ENCODE measurements around the gene MTX1. TPM values are rescaled to one million over a fixed set of nuclear protein-coding genes. Genes with fewer than 3 reads are reported as not detected.

MTX1 gene
- polyA plus RNA-seq, 1 of the 3 experiments (the other 2 are of a cell fraction), result 79.1 TPM

DNA sequence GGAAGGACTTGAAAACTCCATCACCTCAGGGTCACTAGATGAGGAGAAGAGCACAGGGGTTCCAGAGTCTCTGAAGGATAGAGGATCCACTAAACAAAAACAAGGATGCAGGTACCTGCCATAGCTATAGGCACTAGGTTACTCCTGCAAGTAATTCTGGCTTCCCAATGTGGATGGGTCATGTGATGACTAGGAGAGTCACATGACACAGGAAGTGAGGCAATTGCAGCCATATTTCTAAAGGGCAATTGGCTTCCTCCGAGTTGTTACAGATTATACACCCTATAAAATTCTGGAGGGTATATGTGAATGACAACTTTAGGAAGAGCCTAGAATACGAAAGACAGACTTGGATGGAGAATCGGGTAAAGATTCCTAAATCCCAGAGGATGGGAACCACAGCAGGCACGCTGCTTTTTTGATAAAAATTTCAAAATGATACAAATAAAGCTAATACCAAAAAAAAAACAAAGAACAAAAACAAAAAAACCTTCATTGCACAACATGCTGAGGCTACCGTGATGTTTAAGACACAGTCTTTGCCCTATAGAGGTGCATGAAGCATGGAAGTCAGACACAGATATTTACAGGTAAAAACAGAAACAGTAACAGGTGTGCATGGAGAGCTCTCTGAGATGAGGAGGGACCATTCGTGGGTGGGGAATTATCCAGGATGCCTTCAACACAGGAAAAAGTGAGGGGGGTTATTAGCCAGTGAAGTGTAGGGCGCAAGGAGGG is 10.5 kb downstream of the MTX1 start:
- 29% methylated on average over 7 of the region's 7 CpGs for WGBS (ENCODE audit: low lambda C conversion rate)
- Histone ChIP-seq H3K9ac (peak overlapping the region; percentile 20; the same call in 1 of the 2 replicates), H3K4me1 (ENCODE audit: control insufficient read depth in 1 of 2, insufficient read depth in 2 of 2, low read depth in 1 of 2, low read length in 1 of 2) (peaks cover 0 to 14% of the 10 kb centered on the region in 2 experiments; a peak in 2 of 4 replicates), H2AFZ (ENCODE audit: low read depth) (peak overlapping the region; percentile 76), H3K36me3 (replicated peaks in 1 of 2; ENCODE audit: control insufficient read depth in 1 of 2, insufficient read depth in 2 of 2, low read length in 1 of 2) (peaks cover 0 to 7% of the 10 kb centered on the region in 2 experiments), H3K27me3 (ENCODE audit: insufficient read depth) (no peaks in the 10 kb centered on the region), H3K9me2 (no peaks in the 10 kb centered on the region), H3K79me2 (ENCODE audit: insufficient read depth) (peaks cover 9% of the 10 kb centered on the region; the same call in 1 of the 2 replicates), H3K27ac (ENCODE audit: low read depth in 2 of 2, low read length in 1 of 2) (peak overlapping the region in 1 of 2 experiments; percentile 71; a peak in 2 of 4 replicates), H3K4me2 (peak overlapping the region; percentile 5), H3F3A (replicated peaks; ENCODE audit: insufficient read depth) (peaks cover 12% of the 10 kb centered on the region), H4K20me1 (ENCODE audit: insufficient read depth) (no peaks in the 10 kb centered on the region), H3K9me3 (no peaks in the 10 kb centered on the region), H3K4me3 (ENCODE audit: low read depth in 2 of 2, low read length in 1 of 2) (peak overlapping the region in 1 of 2 experiments; percentile 33; a peak in 2 of 4 replicates)
- POLR2A ChIA-PET, result interaction anchor here (0.6 to 2.6 kb wide), 5 partner anchors 9 to 436 kb away, joined by 3 to 11 read pairs (median 5); partner anchors contain the start of genes MTX1 and THBS3
- peak; percentile 77 for DNase-seq
- CTCF ChIA-PET, result interaction anchor here (0.6 to 2.7 kb wide), 6 partner anchors 9 to 129 kb away, joined by 3 to 9 read pairs (median 6); partner anchors contain the start of gene THBS3
- TF ChIP-seq RFX5 (IDR thresholded peaks at IDR 0.05; ENCODE audit: low read length) (no peak), RAD21 (IDR thresholded peaks at IDR 0.05; ENCODE audit: low read length) (no peak; the same call in 1 of the 2 replicates), POLR2AphosphoS5 (IDR thresholded peaks at IDR 0.05; ENCODE audit: low read depth, low read length) (peak; percentile 12; the same call in 1 of the 2 replicates), RXRA (IDR thresholded peaks at IDR 0.05; ENCODE audit: borderline replicate concordance, low read depth) (no peak), TAF1 (IDR thresholded peaks at IDR 0.05; ENCODE audit: borderline replicate concordance, low read depth, low read length) (peak; percentile 58; the same call in 1 of the 2 replicates), SMC3 (IDR thresholded peaks at IDR 0.05; ENCODE audit: low read depth, low read length) (no peak), NRF1 (IDR thresholded peaks at IDR 0.05; ENCODE audit: low read depth, low read length) (no peak), MXI1 (IDR thresholded peaks at IDR 0.05; ENCODE audit: low read depth, low read length) (peak; percentile 47; the same call in 1 of the 2 replicates), YY1 (IDR thresholded peaks at IDR 0.05; ENCODE audit: low read depth) (peak; percentile 97), SIN3A (IDR thresholded peaks at IDR 0.05; ENCODE audit: borderline replicate concordance, low read depth, low read length) (peak; percentile 79; the same call in 1 of the 2 replicates), FOXM1 (IDR thresholded peaks at IDR 0.05; ENCODE audit: low read depth) (no peak), TCF12 (IDR thresholded peaks at IDR 0.05) (no peak), GATA2 (CRISPR knock-in tag; IDR thresholded peaks at IDR 0.05) (no peak), ELF1 (IDR thresholded peaks at IDR 0.05) (peak; percentile 87), TEAD4 (IDR thresholded peaks at IDR 0.05; ENCODE audit: borderline replicate concordance, insufficient read depth) (no peak), FOSL2 (IDR thresholded peaks at IDR 0.05; ENCODE audit: borderline replicate concordance, low read depth) (no peak), EP300 (IDR thresholded peaks at IDR 0.05; ENCODE audit: borderline replicate concordance in 1 of 2, low read depth in 1 of 2, low read length in 1 of 2) (no peak), GABPA (IDR thresholded peaks at IDR 0.05; ENCODE audit: low read depth) (peak; percentile 39; the same call in 1 of the 2 replicates), MEF2A (IDR thresholded peaks at IDR 0.05; ENCODE audit: borderline replicate concordance, low read depth) (no peak)
- TF ChIP-seq, protein P1, sequence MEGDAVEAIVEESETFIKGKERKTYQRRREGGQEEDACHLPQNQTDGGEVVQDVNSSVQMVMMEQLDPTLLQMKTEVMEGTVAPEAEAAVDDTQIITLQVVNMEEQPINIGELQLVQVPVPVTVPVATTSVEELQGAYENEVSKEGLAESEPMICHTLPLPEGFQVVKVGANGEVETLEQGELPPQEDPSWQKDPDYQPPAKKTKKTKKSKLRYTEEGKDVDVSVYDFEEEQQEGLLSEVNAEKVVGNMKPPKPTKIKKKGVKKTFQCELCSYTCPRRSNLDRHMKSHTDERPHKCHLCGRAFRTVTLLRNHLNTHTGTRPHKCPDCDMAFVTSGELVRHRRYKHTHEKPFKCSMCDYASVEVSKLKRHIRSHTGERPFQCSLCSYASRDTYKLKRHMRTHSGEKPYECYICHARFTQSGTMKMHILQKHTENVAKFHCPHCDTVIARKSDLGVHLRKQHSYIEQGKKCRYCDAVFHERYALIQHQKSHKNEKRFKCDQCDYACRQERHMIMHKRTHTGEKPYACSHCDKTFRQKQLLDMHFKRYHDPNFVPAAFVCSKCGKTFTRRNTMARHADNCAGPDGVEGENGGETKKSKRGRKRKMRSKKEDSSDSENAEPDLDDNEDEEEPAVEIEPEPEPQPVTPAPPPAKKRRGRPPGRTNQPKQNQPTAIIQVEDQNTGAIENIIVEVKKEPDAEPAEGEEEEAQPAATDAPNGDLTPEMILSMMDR (IDR thresholded peaks at IDR 0.05), result no peak
- TF ChIP-seq, protein P2, sequence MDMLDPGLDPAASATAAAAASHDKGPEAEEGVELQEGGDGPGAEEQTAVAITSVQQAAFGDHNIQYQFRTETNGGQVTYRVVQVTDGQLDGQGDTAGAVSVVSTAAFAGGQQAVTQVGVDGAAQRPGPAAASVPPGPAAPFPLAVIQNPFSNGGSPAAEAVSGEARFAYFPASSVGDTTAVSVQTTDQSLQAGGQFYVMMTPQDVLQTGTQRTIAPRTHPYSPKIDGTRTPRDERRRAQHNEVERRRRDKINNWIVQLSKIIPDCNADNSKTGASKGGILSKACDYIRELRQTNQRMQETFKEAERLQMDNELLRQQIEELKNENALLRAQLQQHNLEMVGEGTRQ (IDR thresholded peaks at IDR 0.05; ENCODE audit: borderline replicate concordance, low read depth, low read length), result peak; percentile 97
- TF ChIP-seq, protein P3, sequence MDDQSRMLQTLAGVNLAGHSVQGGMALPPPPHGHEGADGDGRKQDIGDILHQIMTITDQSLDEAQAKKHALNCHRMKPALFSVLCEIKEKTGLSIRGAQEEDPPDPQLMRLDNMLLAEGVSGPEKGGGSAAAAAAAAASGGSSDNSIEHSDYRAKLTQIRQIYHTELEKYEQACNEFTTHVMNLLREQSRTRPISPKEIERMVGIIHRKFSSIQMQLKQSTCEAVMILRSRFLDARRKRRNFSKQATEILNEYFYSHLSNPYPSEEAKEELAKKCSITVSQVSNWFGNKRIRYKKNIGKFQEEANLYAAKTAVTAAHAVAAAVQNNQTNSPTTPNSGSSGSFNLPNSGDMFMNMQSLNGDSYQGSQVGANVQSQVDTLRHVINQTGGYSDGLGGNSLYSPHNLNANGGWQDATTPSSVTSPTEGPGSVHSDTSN (IDR thresholded peaks at IDR 0.05), result no peak
- TF ChIP-seq, protein P4, sequence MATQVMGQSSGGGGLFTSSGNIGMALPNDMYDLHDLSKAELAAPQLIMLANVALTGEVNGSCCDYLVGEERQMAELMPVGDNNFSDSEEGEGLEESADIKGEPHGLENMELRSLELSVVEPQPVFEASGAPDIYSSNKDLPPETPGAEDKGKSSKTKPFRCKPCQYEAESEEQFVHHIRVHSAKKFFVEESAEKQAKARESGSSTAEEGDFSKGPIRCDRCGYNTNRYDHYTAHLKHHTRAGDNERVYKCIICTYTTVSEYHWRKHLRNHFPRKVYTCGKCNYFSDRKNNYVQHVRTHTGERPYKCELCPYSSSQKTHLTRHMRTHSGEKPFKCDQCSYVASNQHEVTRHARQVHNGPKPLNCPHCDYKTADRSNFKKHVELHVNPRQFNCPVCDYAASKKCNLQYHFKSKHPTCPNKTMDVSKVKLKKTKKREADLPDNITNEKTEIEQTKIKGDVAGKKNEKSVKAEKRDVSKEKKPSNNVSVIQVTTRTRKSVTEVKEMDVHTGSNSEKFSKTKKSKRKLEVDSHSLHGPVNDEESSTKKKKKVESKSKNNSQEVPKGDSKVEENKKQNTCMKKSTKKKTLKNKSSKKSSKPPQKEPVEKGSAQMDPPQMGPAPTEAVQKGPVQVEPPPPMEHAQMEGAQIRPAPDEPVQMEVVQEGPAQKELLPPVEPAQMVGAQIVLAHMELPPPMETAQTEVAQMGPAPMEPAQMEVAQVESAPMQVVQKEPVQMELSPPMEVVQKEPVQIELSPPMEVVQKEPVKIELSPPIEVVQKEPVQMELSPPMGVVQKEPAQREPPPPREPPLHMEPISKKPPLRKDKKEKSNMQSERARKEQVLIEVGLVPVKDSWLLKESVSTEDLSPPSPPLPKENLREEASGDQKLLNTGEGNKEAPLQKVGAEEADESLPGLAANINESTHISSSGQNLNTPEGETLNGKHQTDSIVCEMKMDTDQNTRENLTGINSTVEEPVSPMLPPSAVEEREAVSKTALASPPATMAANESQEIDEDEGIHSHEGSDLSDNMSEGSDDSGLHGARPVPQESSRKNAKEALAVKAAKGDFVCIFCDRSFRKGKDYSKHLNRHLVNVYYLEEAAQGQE (IDR thresholded peaks at IDR 0.05; ENCODE audit: low read depth, low read length), result no peak
- TF ChIP-seq, protein P5, sequence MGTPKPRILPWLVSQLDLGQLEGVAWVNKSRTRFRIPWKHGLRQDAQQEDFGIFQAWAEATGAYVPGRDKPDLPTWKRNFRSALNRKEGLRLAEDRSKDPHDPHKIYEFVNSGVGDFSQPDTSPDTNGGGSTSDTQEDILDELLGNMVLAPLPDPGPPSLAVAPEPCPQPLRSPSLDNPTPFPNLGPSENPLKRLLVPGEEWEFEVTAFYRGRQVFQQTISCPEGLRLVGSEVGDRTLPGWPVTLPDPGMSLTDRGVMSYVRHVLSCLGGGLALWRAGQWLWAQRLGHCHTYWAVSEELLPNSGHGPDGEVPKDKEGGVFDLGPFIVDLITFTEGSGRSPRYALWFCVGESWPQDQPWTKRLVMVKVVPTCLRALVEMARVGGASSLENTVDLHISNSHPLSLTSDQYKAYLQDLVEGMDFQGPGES (IDR thresholded peaks at IDR 0.05; ENCODE audit: low read depth, low read length), result no peak

All from SK-N-SH (cell line).